Glutamatergic neuron (in vitro differentiated cells): Measurements from ENCODE around the gene SMAGP. TPM values are rescaled to one million over a fixed set of nuclear protein-coding genes. Genes with fewer than 3 reads are reported as not detected.
"Not testable (repeated sequence)": the region's sequence is repeated elsewhere in the genome, so short reads cannot be mapped to it uniquely, and the experiment has no call there.

Source experiments
- DNase-seq: peaks from one replicate; pipeline ENCODE4 v3.0.0; 2022
- H3K27ac Mint-ChIP-seq: one replicate; pipeline ENCODE4 v1.8.0; 2020; ENCODE audit warnings: mild to moderate bottlenecking, mixed read lengths, inconsistent platforms; ENCODE audit not compliant: unreplicated experiment
- H3K27me3 Mint-ChIP-seq: one replicate; pipeline ENCODE4 v1.8.0; 2020; ENCODE audit warnings: mild to moderate bottlenecking, moderate library complexity, mixed read lengths, inconsistent platforms; ENCODE audit not compliant: unreplicated experiment
- H3K36me3 Mint-ChIP-seq: one replicate; pipeline ENCODE4 v1.8.0; 2020; ENCODE audit warnings: mild to moderate bottlenecking, mixed read lengths, inconsistent platforms; ENCODE audit not compliant: unreplicated experiment
- H3K4me1 Mint-ChIP-seq: one replicate; pipeline ENCODE4 v1.8.0; 2020; ENCODE audit warnings: mild to moderate bottlenecking, low read depth, mixed read lengths, inconsistent platforms; ENCODE audit not compliant: unreplicated experiment
- H3K4me3 Mint-ChIP-seq: one replicate; pipeline ENCODE4 v1.8.0; 2020; ENCODE audit warnings: mild to moderate bottlenecking, mixed read lengths, inconsistent platforms; ENCODE audit not compliant: unreplicated experiment
- H3K9me3 Mint-ChIP-seq: one replicate; pipeline ENCODE4 v1.8.0; 2020; ENCODE audit warnings: mild to moderate bottlenecking, moderate library complexity, mixed read lengths, inconsistent platforms; ENCODE audit not compliant: unreplicated experiment
- CTCF ChIP-seq: fragments of 200-600 bp; sonication (generic); IDR thresholded peaks from one replicate; pipeline ENCODE4 v1.5.0; 2021; ENCODE audit not compliant: partially characterized antibody, unreplicated experiment
- total RNA-seq: library from RNA; stranded (reverse); fragmentation: NEBNext Ultra II Directional; extraction: Animal tissue kit (Norgen Biotek cat#: 25700); gene quantifications from one replicate; pipeline ENCODE4 v1.2.1, GENCODE V29; 2021; ENCODE audit not compliant: unreplicated experiment

The SMAGP gene
- total RNA-seq, 1 donor from 2014 or later = not detected

GRCh38 chr12:51285843-51286242 lies 15.6 kb upstream of the SMAGP start:
- Mint-ChIP-seq H3K9me3 (no peaks in the 10 kb centered on the region), H3K36me3 (no peaks in the 10 kb centered on the region), H3K27ac (no peak overlapping the region), H3K4me1 (no peaks in the 10 kb centered on the region), H3K4me3 (no peak overlapping the region), H3K27me3 (no peaks in the 10 kb centered on the region)
- TF ChIP-seq CTCF = no peak
- no peak for DNase-seq

GRCh38 chr12:51281202-51281924 lies 11.1 kb upstream of the SMAGP start:
- Mint-ChIP-seq H3K27me3 (no peaks in the 10 kb centered on the region), H3K9me3 (no peaks in the 10 kb centered on the region), H3K4me1 (no peaks in the 10 kb centered on the region), H3K27ac (no peak overlapping the region), H3K36me3 (no peaks in the 10 kb centered on the region), H3K4me3 (no peak overlapping the region)
- no peak for TF ChIP-seq CTCF
- no peak for DNase-seq

GRCh38 chr12:51275088-51275487 lies 4.9 kb upstream of the SMAGP start:
- Mint-ChIP-seq H3K36me3 (no peaks in the 10 kb centered on the region), H3K9me3 (peaks cover 4% of the 10 kb centered on the region), H3K4me3 (no peak overlapping the region), H3K27ac (no peak overlapping the region), H3K27me3 (peaks cover 11% of the 10 kb centered on the region), H3K4me1 (peaks cover 4% of the 10 kb centered on the region)
- TF ChIP-seq CTCF = no peak
- DNase-seq = no peak

- H3K4me1 Mint-ChIP-seq, H3K9me3 Mint-ChIP-seq, H3K4me3 Mint-ChIP-seq, H3K36me3 Mint-ChIP-seq, DNase-seq, H3K27ac Mint-ChIP-seq: not testable (repeated sequence)
- peaks cover 20% of the 10 kb centered on the region for H3K27me3 Mint-ChIP-seq
These were observed 2.6 kb upstream of the SMAGP start for GRCh38 chr12:51272810-51273209.

- Mint-ChIP-seq H3K27me3 (peaks cover 20% of the 10 kb centered on the region), H3K27ac (no peak overlapping the region), H3K36me3 (no peaks in the 10 kb centered on the region), H3K9me3 (peaks cover 4% of the 10 kb centered on the region), H3K4me1 (peaks cover 4% of the 10 kb centered on the region), H3K4me3 (peak overlapping the region; percentile 90)
- no peak for TF ChIP-seq CTCF
- no peak for DNase-seq
These were observed 820 bp upstream of the SMAGP start for GRCh38 chr12:51270951-51271518.
